ENCODE measurements around the gene LNX1. TPM values are rescaled to one million over a fixed set of nuclear protein-coding genes. Genes with fewer than 3 reads are reported as not detected.

LNX1 gene
- polyA plus RNA-seq, 1 donor (not counting 4 experiments of a cell fraction or from before 2014, with no cell fraction given): 0.22 TPM

DNA sequence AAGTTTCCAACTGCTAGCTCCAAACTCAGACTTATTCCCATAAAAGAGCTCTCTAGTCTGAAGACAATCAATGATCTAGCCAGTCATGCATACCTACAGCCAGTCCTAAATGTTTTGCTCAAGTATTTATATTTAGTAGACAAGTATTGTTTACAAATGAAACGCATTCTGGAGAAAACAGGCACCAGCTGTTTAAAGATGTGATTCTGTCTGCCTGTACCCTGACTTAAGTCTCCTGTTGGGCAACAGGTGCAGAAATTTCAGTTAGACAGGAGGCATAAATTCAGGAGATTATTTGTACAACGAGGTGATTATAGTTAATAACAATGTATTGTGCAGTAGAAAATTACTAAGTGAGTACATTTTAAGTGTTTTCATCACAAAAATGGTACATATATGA, 28.9 kb downstream of the LNX1 start:
- H4K20me1 ChIP-seq (ENCODE audit: control insufficient read depth, extremely low read depth, insufficient read depth, low read length): no peaks in the 10 kb centered on the region
- H2AFZ ChIP-seq (ENCODE audit: control insufficient read depth, low read length): no peak overlapping the region
- H3K4me3 ChIP-seq (ENCODE audit: control insufficient read depth in 2 of 3, extremely low read depth in 1 of 3, insufficient read depth in 2 of 3, low read depth in 1 of 3, low read length in 3 of 3): no peak overlapping the region
- H3K79me2 ChIP-seq (ENCODE audit: control insufficient read depth, insufficient read depth, low read length): no peaks in the 10 kb centered on the region
- no peaks in the 10 kb centered on the region for H3K9me1 ChIP-seq (ENCODE audit: control insufficient read depth, extremely low read depth, insufficient read depth, low read length)
- dilution Hi-C loops (cut with MboI; ENCODE audit: extremely low pct_ligation_motif_present, low sequenced_read_pairs): no loop called here
- H3K27me3 ChIP-seq (ENCODE audit: control insufficient read depth, extremely low read depth, insufficient read depth, low read length): no peaks in the 10 kb centered on the region
- TF ChIP-seq EZH2 (IDR thresholded peaks at IDR 0.05; ENCODE audit: low read length): no peak
- TF ChIP-seq, protein P1, sequence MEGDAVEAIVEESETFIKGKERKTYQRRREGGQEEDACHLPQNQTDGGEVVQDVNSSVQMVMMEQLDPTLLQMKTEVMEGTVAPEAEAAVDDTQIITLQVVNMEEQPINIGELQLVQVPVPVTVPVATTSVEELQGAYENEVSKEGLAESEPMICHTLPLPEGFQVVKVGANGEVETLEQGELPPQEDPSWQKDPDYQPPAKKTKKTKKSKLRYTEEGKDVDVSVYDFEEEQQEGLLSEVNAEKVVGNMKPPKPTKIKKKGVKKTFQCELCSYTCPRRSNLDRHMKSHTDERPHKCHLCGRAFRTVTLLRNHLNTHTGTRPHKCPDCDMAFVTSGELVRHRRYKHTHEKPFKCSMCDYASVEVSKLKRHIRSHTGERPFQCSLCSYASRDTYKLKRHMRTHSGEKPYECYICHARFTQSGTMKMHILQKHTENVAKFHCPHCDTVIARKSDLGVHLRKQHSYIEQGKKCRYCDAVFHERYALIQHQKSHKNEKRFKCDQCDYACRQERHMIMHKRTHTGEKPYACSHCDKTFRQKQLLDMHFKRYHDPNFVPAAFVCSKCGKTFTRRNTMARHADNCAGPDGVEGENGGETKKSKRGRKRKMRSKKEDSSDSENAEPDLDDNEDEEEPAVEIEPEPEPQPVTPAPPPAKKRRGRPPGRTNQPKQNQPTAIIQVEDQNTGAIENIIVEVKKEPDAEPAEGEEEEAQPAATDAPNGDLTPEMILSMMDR (optimal IDR thresholded peaks at IDR 0.05 in 1 of 3, IDR thresholded peaks at IDR 0.05 in 1 of 3, conservative IDR thresholded peaks at IDR 0.05 in 1 of 3; ENCODE audit: extremely low read depth in 1 of 3, insufficient read depth in 2 of 3, low read length in 3 of 3): no peak
- H3K27ac ChIP-seq (ENCODE audit: control insufficient read depth, insufficient read depth, low read length): no peak overlapping the region
- no peak for FAIRE-seq
- peaks cover 33% of the 10 kb centered on the region for H3K4me1 ChIP-seq (ENCODE audit: control insufficient read depth, extremely low read depth, insufficient read depth, low read length)
- no peaks in the 10 kb centered on the region for H3K9me3 ChIP-seq (ENCODE audit: control insufficient read depth, low read depth, low read length)
- H3K36me3 ChIP-seq (ENCODE audit: control insufficient read depth in 2 of 2, extremely low read depth in 1 of 2, insufficient read depth in 2 of 2, low read length in 2 of 2): no peaks in the 10 kb centered on the region
- no peak overlapping the region for H3K9ac ChIP-seq (ENCODE audit: control insufficient read depth, extremely low read depth, insufficient read depth, low read length)
- no peak overlapping the region for H3K4me2 ChIP-seq (ENCODE audit: control insufficient read depth, extremely low read depth, insufficient read depth, low read depth, low read length)
- DNase-seq (ENCODE audit: low read depth, low spot score): no peak

DNA sequence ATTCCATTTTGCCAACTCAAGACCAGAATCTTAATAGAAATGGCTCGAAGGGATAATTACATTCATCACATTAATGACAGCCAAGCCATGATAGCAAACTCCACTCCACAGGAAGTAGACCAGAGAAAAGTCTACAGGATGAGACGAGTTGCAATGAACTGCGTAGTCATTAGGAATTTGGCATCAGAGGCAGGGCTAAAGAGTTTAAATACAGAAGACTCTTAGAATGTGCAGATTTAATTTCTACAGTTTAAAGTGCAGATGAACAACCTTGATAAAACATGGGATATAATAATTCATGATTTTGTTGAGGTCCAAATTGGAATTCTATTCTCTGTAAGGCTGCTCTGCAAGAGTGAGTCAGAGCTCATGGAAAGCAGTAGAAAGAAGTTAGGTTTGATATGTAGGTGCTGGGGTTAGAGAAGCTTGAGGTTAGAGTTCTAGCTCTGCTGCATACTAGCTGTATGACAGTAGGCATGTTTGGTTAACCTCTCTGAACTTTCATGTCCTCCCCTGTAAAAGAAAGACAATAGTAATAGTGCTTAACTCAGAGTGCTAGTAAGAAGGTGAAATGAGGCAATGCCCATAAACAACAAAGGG, 32.2 kb downstream of the LNX1 start:
- Histone ChIP-seq H4K20me1 (ENCODE audit: control insufficient read depth, extremely low read depth, insufficient read depth, low read length) (no peaks in the 10 kb centered on the region), H3K4me2 (ENCODE audit: control insufficient read depth, extremely low read depth, insufficient read depth, low read depth, low read length) (peak overlapping the region; percentile 74), H3K79me2 (ENCODE audit: control insufficient read depth, insufficient read depth, low read length) (no peaks in the 10 kb centered on the region), H2AFZ (ENCODE audit: control insufficient read depth, low read length) (no peak overlapping the region), H3K4me3 (ENCODE audit: control insufficient read depth in 2 of 3, extremely low read depth in 1 of 3, insufficient read depth in 2 of 3, low read depth in 1 of 3, low read length in 3 of 3) (peak overlapping the region in 2 of 3 experiments; percentile 23 to 33), H3K9me1 (ENCODE audit: control insufficient read depth, extremely low read depth, insufficient read depth, low read length) (no peaks in the 10 kb centered on the region), H3K9me3 (ENCODE audit: control insufficient read depth, low read depth, low read length) (no peaks in the 10 kb centered on the region), H3K4me1 (ENCODE audit: control insufficient read depth, extremely low read depth, insufficient read depth, low read length) (peaks cover 44% of the 10 kb centered on the region), H3K9ac (ENCODE audit: control insufficient read depth, extremely low read depth, insufficient read depth, low read length) (no peak overlapping the region), H3K27me3 (ENCODE audit: control insufficient read depth, extremely low read depth, insufficient read depth, low read length) (no peaks in the 10 kb centered on the region), H3K27ac (ENCODE audit: control insufficient read depth, insufficient read depth, low read length) (peak overlapping the region; percentile 59), H3K36me3 (ENCODE audit: control insufficient read depth in 2 of 2, extremely low read depth in 1 of 2, insufficient read depth in 2 of 2, low read length in 2 of 2) (no peaks in the 10 kb centered on the region)
- TF ChIP-seq EZH2 (IDR thresholded peaks at IDR 0.05; ENCODE audit: low read length): no peak
- TF ChIP-seq, protein P1 (optimal IDR thresholded peaks at IDR 0.05 in 1 of 3, IDR thresholded peaks at IDR 0.05 in 1 of 3, conservative IDR thresholded peaks at IDR 0.05 in 1 of 3; ENCODE audit: extremely low read depth in 1 of 3, insufficient read depth in 2 of 3, low read length in 3 of 3): no peak
- no peak for DNase-seq (ENCODE audit: low read depth, low spot score)
- peak; percentile 94 for FAIRE-seq
- dilution Hi-C loops (cut with MboI; ENCODE audit: extremely low pct_ligation_motif_present, low sequenced_read_pairs): no loop called here
